ENCODE measurements around the gene ERICH6.
A peak's percentile ranks its signal among the peaks of the same experiment; 100 is the strongest.

Gene ERICH6

GRCh38 chr3:150680562-150680961 lies 23.2 kb downstream of the ERICH6 start:
- H3K4me3 ChIP-seq (ENCODE audit: low read depth, low read length): no peak overlapping the region
- H3K36me3 ChIP-seq (ENCODE audit: control insufficient read depth in 2 of 2, insufficient read depth in 1 of 2, low read length in 2 of 2): no peaks in the 10 kb centered on the region
- H3K4me1 ChIP-seq (ENCODE audit: control insufficient read depth, insufficient read depth, low read length): no peaks in the 10 kb centered on the region
- no peaks in the 10 kb centered on the region for H3K9me3 ChIP-seq (ENCODE audit: control insufficient read depth, insufficient read depth, low read depth, low read length)
- ChIA-PET CTCF (interaction anchor here (0.5 to 1.2 kb wide), 2 partner anchors 14 to 1338 kb away, joined by 3 read pairs; no protein-coding TSS in a partner anchor), POLR2A (no interaction called here)
- TF ChIP-seq ZNF169 (tag by site-specific recombination; IDR thresholded peaks at IDR 0.05): no peak
- no peak for TF ChIP-seq ZNF19 (tag by site-specific recombination; IDR thresholded peaks at IDR 0.05; ENCODE audit: low read depth)
- TF ChIP-seq BCL11B (tag by site-specific recombination; IDR thresholded peaks at IDR 0.05; ENCODE audit: low read depth): no peak
- TF ChIP-seq ZNF175 (tag by site-specific recombination; IDR thresholded peaks at IDR 0.05): no peak
- TF ChIP-seq ZNF366 (tag by site-specific recombination; conservative IDR thresholded peaks at IDR 0.05): no peak
- TF ChIP-seq ZNF280C (tag by site-specific recombination; IDR thresholded peaks at IDR 0.05): no peak
- TF ChIP-seq ZNF433 (tag by site-specific recombination; IDR thresholded peaks at IDR 0.05; ENCODE audit: low read depth): no peak
- TF ChIP-seq ZNF391 (tag by site-specific recombination; IDR thresholded peaks at IDR 0.05; ENCODE audit: borderline replicate concordance, low read depth): no peak
- no peak for TF ChIP-seq ZNF133 (tag by site-specific recombination; IDR thresholded peaks at IDR 0.05)
- TF ChIP-seq SP7 (tag by site-specific recombination; IDR thresholded peaks at IDR 0.05): no peak
- TF ChIP-seq ZIC2 (tag by site-specific recombination; IDR thresholded peaks at IDR 0.05): no peak
- no peak overlapping the region for H3K27ac ChIP-seq (ENCODE audit: extremely low read depth, low read depth, low read length)

GRCh38 chr3:150675587-150675986 lies 28.1 kb downstream of the ERICH6 start:
- Histone ChIP-seq H3K9me3 (ENCODE audit: control insufficient read depth, insufficient read depth, low read depth, low read length) (no peaks in the 10 kb centered on the region), H3K36me3 (ENCODE audit: control insufficient read depth in 2 of 2, insufficient read depth in 1 of 2, low read length in 2 of 2) (no peaks in the 10 kb centered on the region), H3K4me3 (ENCODE audit: low read depth, low read length) (no peak overlapping the region), H3K4me1 (ENCODE audit: control insufficient read depth, insufficient read depth, low read length) (no peaks in the 10 kb centered on the region), H3K27ac (ENCODE audit: extremely low read depth, low read depth, low read length) (no peak overlapping the region)
- POLR2A ChIA-PET: no interaction called here
- CTCF ChIA-PET: no interaction called here
- TF ChIP-seq ZNF362 (tag by site-specific recombination; IDR thresholded peaks at IDR 0.05) (peak; percentile 57; the same call in 1 of the 2 replicates), ZNF311 (tag by site-specific recombination; IDR thresholded peaks at IDR 0.05; ENCODE audit: borderline replicate concordance) (no peak), ZNF132 (tag by site-specific recombination; IDR thresholded peaks at IDR 0.05; ENCODE audit: borderline replicate concordance) (no peak), KLF8 (tag by site-specific recombination; IDR thresholded peaks at IDR 0.05) (0 out of 2 replicates have a peak, but pooled peaks have one; percentile 22), SCRT2 (tag by site-specific recombination; IDR thresholded peaks at IDR 0.05) (peak; percentile 85), REPIN1 (tag by site-specific recombination; IDR thresholded peaks at IDR 0.05; ENCODE audit: low read depth) (no peak), ZSCAN5A (tag by site-specific recombination; IDR thresholded peaks at IDR 0.05) (no peak), SCRT1 (tag by site-specific recombination; IDR thresholded peaks at IDR 0.05; ENCODE audit: borderline replicate concordance) (peak; percentile 83), SETDB1 (IDR thresholded peaks at IDR 0.05; ENCODE audit: insufficient read length, low read length) (peak; percentile 86), ZNF184 (tag by site-specific recombination; IDR thresholded peaks at IDR 0.05) (no peak)
- TF ChIP-seq, protein P1, sequence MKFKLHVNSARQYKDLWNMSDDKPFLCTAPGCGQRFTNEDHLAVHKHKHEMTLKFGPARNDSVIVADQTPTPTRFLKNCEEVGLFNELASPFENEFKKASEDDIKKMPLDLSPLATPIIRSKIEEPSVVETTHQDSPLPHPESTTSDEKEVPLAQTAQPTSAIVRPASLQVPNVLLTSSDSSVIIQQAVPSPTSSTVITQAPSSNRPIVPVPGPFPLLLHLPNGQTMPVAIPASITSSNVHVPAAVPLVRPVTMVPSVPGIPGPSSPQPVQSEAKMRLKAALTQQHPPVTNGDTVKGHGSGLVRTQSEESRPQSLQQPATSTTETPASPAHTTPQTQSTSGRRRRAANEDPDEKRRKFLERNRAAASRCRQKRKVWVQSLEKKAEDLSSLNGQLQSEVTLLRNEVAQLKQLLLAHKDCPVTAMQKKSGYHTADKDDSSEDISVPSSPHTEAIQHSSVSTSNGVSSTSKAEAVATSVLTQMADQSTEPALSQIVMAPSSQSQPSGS (tag by site-specific recombination; IDR thresholded peaks at IDR 0.05; ENCODE audit: low read depth): no peak
